Measurements from ENCODE around the gene COL4A6.

COL4A6 gene

GRCh38 chrX:108275732-108276131 is 162.5 kb downstream of the COL4A6 start:
- Histone ChIP-seq H3K36me3 (ENCODE audit: control insufficient read depth, insufficient read depth, low read length) (no peaks in the 10 kb centered on the region), H3K27me3 (ENCODE audit: control insufficient read depth, insufficient read depth, low read length) (peaks cover 3% of the 10 kb centered on the region; the same call in 1 of the 2 replicates), H3K4me3 (ENCODE audit: low read depth, low read length) (no peak overlapping the region), H3K9me3 (ENCODE audit: control insufficient read depth, insufficient read depth, low read depth, low read length) (peaks cover 17% of the 10 kb centered on the region), H3K27ac (ENCODE audit: low read depth, low read length) (no peak overlapping the region), H3K9ac (ENCODE audit: low read length) (no peak overlapping the region), H3K4me1 (ENCODE audit: control insufficient read depth, insufficient read depth, low read length) (no peaks in the 10 kb centered on the region)

GRCh38 chrX:108271397-108271787 is 166.8 kb downstream of the COL4A6 start:
- no peak overlapping the region for H3K4me3 ChIP-seq (ENCODE audit: low read depth, low read length)
- H3K27ac ChIP-seq (ENCODE audit: low read depth, low read length) = no peak overlapping the region
- H3K9me3 ChIP-seq (ENCODE audit: control insufficient read depth, insufficient read depth, low read depth, low read length) = peaks cover 11% of the 10 kb centered on the region
- peaks cover 3% of the 10 kb centered on the region; the same call in 1 of the 2 replicates for H3K27me3 ChIP-seq (ENCODE audit: control insufficient read depth, insufficient read depth, low read length)
- peaks cover 6% of the 10 kb centered on the region; the same call in 1 of the 2 replicates for H3K4me1 ChIP-seq (ENCODE audit: control insufficient read depth, insufficient read depth, low read length)
- H3K9ac ChIP-seq (ENCODE audit: low read length) = no peak overlapping the region
- H3K36me3 ChIP-seq (ENCODE audit: control insufficient read depth, insufficient read depth, low read length) = no peaks in the 10 kb centered on the region

GRCh38 chrX:108270739-108271396 is 167.4 kb downstream of the COL4A6 start:
- peaks cover 3% of the 10 kb centered on the region; the same call in 1 of the 2 replicates for H3K27me3 ChIP-seq (ENCODE audit: control insufficient read depth, insufficient read depth, low read length)
- H3K36me3 ChIP-seq (ENCODE audit: control insufficient read depth, insufficient read depth, low read length) = no peaks in the 10 kb centered on the region
- H3K4me3 ChIP-seq (ENCODE audit: low read depth, low read length) = no peak overlapping the region
- no peak overlapping the region for H3K9ac ChIP-seq (ENCODE audit: low read length)
- H3K9me3 ChIP-seq (ENCODE audit: control insufficient read depth, insufficient read depth, low read depth, low read length) = peaks cover 5% of the 10 kb centered on the region; the same call in 1 of the 2 replicates
- peaks cover 6% of the 10 kb centered on the region; the same call in 1 of the 2 replicates for H3K4me1 ChIP-seq (ENCODE audit: control insufficient read depth, insufficient read depth, low read length)
- no peak overlapping the region for H3K27ac ChIP-seq (ENCODE audit: low read depth, low read length)

- peaks cover 6% of the 10 kb centered on the region; the same call in 1 of the 2 replicates for H3K4me1 ChIP-seq (ENCODE audit: control insufficient read depth, insufficient read depth, low read length)
- H3K9ac ChIP-seq (ENCODE audit: low read length) = no peak overlapping the region
- H3K4me3 ChIP-seq (ENCODE audit: low read depth, low read length) = no peak overlapping the region
- no peaks in the 10 kb centered on the region for H3K36me3 ChIP-seq (ENCODE audit: control insufficient read depth, insufficient read depth, low read length)
- peaks cover 3% of the 10 kb centered on the region; the same call in 1 of the 2 replicates for H3K27me3 ChIP-seq (ENCODE audit: control insufficient read depth, insufficient read depth, low read length)
- H3K27ac ChIP-seq (ENCODE audit: low read depth, low read length) = no peak overlapping the region
- H3K9me3 ChIP-seq (ENCODE audit: control insufficient read depth, insufficient read depth, low read depth, low read length) = peaks cover 3% of the 10 kb centered on the region; the same call in 1 of the 2 replicates
These were observed 167.9 kb downstream of the COL4A6 start for GRCh38 chrX:108270280-108270679.

- H3K4me3 ChIP-seq (ENCODE audit: low read depth, low read length) = no peak overlapping the region
These were observed 169.7 kb downstream of the COL4A6 start for GRCh38 chrX:108268434-108269080.

GRCh38 chrX:108267557-108267956 is 170.7 kb downstream of the COL4A6 start:
- Histone ChIP-seq H3K27ac (ENCODE audit: low read depth, low read length) (no peak overlapping the region), H3K36me3 (ENCODE audit: control insufficient read depth, insufficient read depth, low read length) (no peaks in the 10 kb centered on the region), H3K4me3 (ENCODE audit: low read depth, low read length) (no peak overlapping the region), H3K4me1 (ENCODE audit: control insufficient read depth, insufficient read depth, low read length) (peaks cover 6% of the 10 kb centered on the region; the same call in 1 of the 2 replicates), H3K9me3 (ENCODE audit: control insufficient read depth, insufficient read depth, low read depth, low read length) (peaks cover 3% of the 10 kb centered on the region; the same call in 1 of the 2 replicates), H3K27me3 (ENCODE audit: control insufficient read depth, insufficient read depth, low read length) (no peaks in the 10 kb centered on the region; the same call in 1 of the 2 replicates), H3K9ac (ENCODE audit: low read length) (no peak overlapping the region)

More at GRCh38 chrX:108268434-108269080, 169.7 kb downstream of the COL4A6 start:
- Histone ChIP-seq H3K4me1 (ENCODE audit: control insufficient read depth, insufficient read depth, low read length) (peaks cover 6% of the 10 kb centered on the region; the same call in 1 of the 2 replicates), H3K27me3 (ENCODE audit: control insufficient read depth, insufficient read depth, low read length) (no peaks in the 10 kb centered on the region; the same call in 1 of the 2 replicates), H3K9ac (ENCODE audit: low read length) (no peak overlapping the region), H3K27ac (ENCODE audit: low read depth, low read length) (no peak overlapping the region), H3K36me3 (ENCODE audit: control insufficient read depth, insufficient read depth, low read length) (no peaks in the 10 kb centered on the region), H3K9me3 (ENCODE audit: control insufficient read depth, insufficient read depth, low read depth, low read length) (peaks cover 3% of the 10 kb centered on the region; the same call in 1 of the 2 replicates)

GRCh38 chrX:108264376-108264775 is 173.8 kb downstream of the COL4A6 start:
- Histone ChIP-seq H3K4me3 (ENCODE audit: low read depth, low read length) (no peak overlapping the region), H3K9ac (ENCODE audit: low read length) (no peak overlapping the region), H3K36me3 (ENCODE audit: control insufficient read depth, insufficient read depth, low read length) (no peaks in the 10 kb centered on the region), H3K4me1 (ENCODE audit: control insufficient read depth, insufficient read depth, low read length) (no peaks in the 10 kb centered on the region), H3K27me3 (ENCODE audit: control insufficient read depth, insufficient read depth, low read length) (no peaks in the 10 kb centered on the region; the same call in 1 of the 2 replicates), H3K27ac (ENCODE audit: low read depth, low read length) (no peak overlapping the region), H3K9me3 (ENCODE audit: control insufficient read depth, insufficient read depth, low read depth, low read length) (peaks cover 16% of the 10 kb centered on the region)

- Histone ChIP-seq H3K9ac (ENCODE audit: low read length) (no peak overlapping the region), H3K4me1 (ENCODE audit: control insufficient read depth, insufficient read depth, low read length) (no peaks in the 10 kb centered on the region), H3K36me3 (ENCODE audit: control insufficient read depth, insufficient read depth, low read length) (no peaks in the 10 kb centered on the region), H3K9me3 (ENCODE audit: control insufficient read depth, insufficient read depth, low read depth, low read length) (peaks cover 13% of the 10 kb centered on the region), H3K27me3 (ENCODE audit: control insufficient read depth, insufficient read depth, low read length) (peaks cover 3% of the 10 kb centered on the region; the same call in 1 of the 2 replicates), H3K27ac (ENCODE audit: low read depth, low read length) (no peak overlapping the region), H3K4me3 (ENCODE audit: low read depth, low read length) (no peak overlapping the region)
These were observed 176.5 kb downstream of the COL4A6 start for GRCh38 chrX:108261549-108262203.

GRCh38 chrX:108257556-108257955 is 180.7 kb downstream of the COL4A6 start:
- Histone ChIP-seq H3K9ac (ENCODE audit: low read length) (no peak overlapping the region), H3K27me3 (ENCODE audit: control insufficient read depth, insufficient read depth, low read length) (peaks cover 3% of the 10 kb centered on the region; the same call in 1 of the 2 replicates), H3K36me3 (ENCODE audit: control insufficient read depth, insufficient read depth, low read length) (no peaks in the 10 kb centered on the region), H3K9me3 (ENCODE audit: control insufficient read depth, insufficient read depth, low read depth, low read length) (peaks cover 22% of the 10 kb centered on the region), H3K4me3 (ENCODE audit: low read depth, low read length) (no peak overlapping the region), H3K27ac (ENCODE audit: low read depth, low read length) (no peak overlapping the region), H3K4me1 (ENCODE audit: control insufficient read depth, insufficient read depth, low read length) (no peaks in the 10 kb centered on the region)

GRCh38 chrX:108254636-108255035 is 183.6 kb downstream of the COL4A6 start:
- H3K9ac ChIP-seq (ENCODE audit: low read length) = no peak overlapping the region
- no peak overlapping the region for H3K27ac ChIP-seq (ENCODE audit: low read depth, low read length)
- no peak overlapping the region for H3K4me3 ChIP-seq (ENCODE audit: low read depth, low read length)
- no peaks in the 10 kb centered on the region for H3K36me3 ChIP-seq (ENCODE audit: control insufficient read depth, insufficient read depth, low read length)
- no peaks in the 10 kb centered on the region for H3K4me1 ChIP-seq (ENCODE audit: control insufficient read depth, insufficient read depth, low read length)
- H3K27me3 ChIP-seq (ENCODE audit: control insufficient read depth, insufficient read depth, low read length) = peaks cover 3% of the 10 kb centered on the region; the same call in 1 of the 2 replicates
- 0 out of 2 replicates have a peak, but pooled peaks cover 8% of the 10 kb centered on the region for H3K9me3 ChIP-seq (ENCODE audit: control insufficient read depth, insufficient read depth, low read depth, low read length)

Measured in HUES6 (cell line).